Pulmonary artery endothelial cell (primary cell): ENCODE results near the gene BAZ1B. TPM values are rescaled to one million over a fixed set of nuclear protein-coding genes. Genes with fewer than 3 reads are reported as not detected.
"Not testable (repeated sequence)": the region's sequence is repeated elsewhere in the genome, so short reads cannot be mapped to it uniquely, and the experiment has no call there.

Source experiments
- DNase-seq: peaks from one replicate; pipeline ENCODE4 v3.0.0-alpha.2; 2011; ENCODE audit warnings: low read depth, low spot score
- total RNA-seq: library from RNA; depleted of rRNA; stranded (reverse); fragments of >200 nt; gene quantifications from 2 replicates; pipeline ENCODE4 v1.2.3, GENCODE V29; 2014

The BAZ1B gene
- total RNA-seq, 1 donor from 2014 or later = 53.7 TPM

GRCh38 chr7:73447121-73447733 lies 74.9 kb downstream of the BAZ1B start:
- no peak for DNase-seq

GRCh38 chr7:73446682-73447081 lies 75.4 kb downstream of the BAZ1B start:
- DNase-seq = no peak

- no peak for DNase-seq
Measured at GRCh38 chr7:73443548-73444255, 78.4 kb downstream of the BAZ1B start.

GRCh38 chr7:73442903-73443500 lies 79.1 kb downstream of the BAZ1B start:
- DNase-seq = no peak

- DNase-seq = no peak
Measured at GRCh38 chr7:73442222-73442902, 79.7 kb downstream of the BAZ1B start.

GRCh38 chr7:73439410-73439704 lies 82.7 kb downstream of the BAZ1B start:
- DNase-seq = no peak

GRCh38 chr7:73438547-73439409 lies 83.3 kb downstream of the BAZ1B start:
- DNase-seq = no peak

- no peak for DNase-seq
Measured at GRCh38 chr7:73437621-73438416, 84.3 kb downstream of the BAZ1B start.

GRCh38 chr7:73437091-73437490 lies 85.0 kb downstream of the BAZ1B start:
- DNase-seq = no peak

GRCh38 chr7:73436031-73436929 lies 85.8 kb downstream of the BAZ1B start:
- DNase-seq = no peak

GRCh38 chr7:73435471-73436009 lies 86.6 kb downstream of the BAZ1B start:
- no peak for DNase-seq

- DNase-seq = no peak
Measured at GRCh38 chr7:73434701-73435069, 87.4 kb downstream of the BAZ1B start.

- DNase-seq = no peak
Measured at GRCh38 chr7:73433924-73434700, 88.0 kb downstream of the BAZ1B start.

GRCh38 chr7:73432676-73433075 lies 89.4 kb downstream of the BAZ1B start:
- DNase-seq = no peak

- DNase-seq = no peak
Measured at GRCh38 chr7:73431041-73431835, 90.9 kb downstream of the BAZ1B start.

- DNase-seq = not testable (repeated sequence)
Measured at GRCh38 chr7:73430540-73430939, 91.6 kb downstream of the BAZ1B start.

GRCh38 chr7:73429622-73430505 lies 92.2 kb downstream of the BAZ1B start:
- DNase-seq = no peak
